Measurements from ENCODE around the gene CCDC88B. TPM values are rescaled to one million over a fixed set of nuclear protein-coding genes. Genes with fewer than 3 reads are reported as not detected.

Gene CCDC88B
- total RNA-seq, 2 donors from 2014 or later, result 14.2 to 15.2 TPM

DNA sequence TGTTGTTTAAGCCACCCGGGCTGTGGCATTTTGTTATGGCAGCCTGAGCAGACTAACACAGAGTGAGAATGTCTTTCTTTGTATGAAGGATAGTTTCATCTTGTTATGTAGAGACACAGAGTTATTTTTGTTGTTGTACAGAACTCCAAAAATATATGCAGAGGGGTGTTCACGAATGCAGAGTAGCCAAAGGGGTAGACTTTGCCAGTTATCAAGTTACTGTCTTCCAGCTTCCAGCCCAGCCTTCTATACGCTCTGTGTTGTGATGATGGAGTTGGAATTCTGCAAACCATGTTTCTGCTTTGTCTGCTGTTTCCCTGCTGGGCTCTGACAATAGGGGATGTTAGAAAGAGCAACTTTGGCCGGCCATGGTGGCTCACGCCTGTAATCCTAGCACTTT is 63.1 kb downstream of the CCDC88B start:
- H3K4me1 Mint-ChIP-seq, result peaks cover 8% of the 10 kb centered on the region
- Histone ChIP-seq H3K4me3 (ENCODE audit: low read length) (no peak overlapping the region), H3K9ac (ENCODE audit: extremely low read depth, low read length, poor library complexity, severe bottlenecking) (no peak overlapping the region), H3K27ac (ENCODE audit: low read depth, low read length) (no peak overlapping the region), H3K9me3 (ENCODE audit: control insufficient read depth, low read length) (no peaks in the 10 kb centered on the region), H3K27me3 (ENCODE audit: control insufficient read depth, insufficient read depth, low read length, poor library complexity, severe bottlenecking) (no peaks in the 10 kb centered on the region), H3K36me3 (ENCODE audit: control insufficient read depth, insufficient read depth, low read length) (no peaks in the 10 kb centered on the region), H3K4me1 (ENCODE audit: control insufficient read depth, insufficient read depth, low read length) (no peaks in the 10 kb centered on the region)
- no peak for TF ChIP-seq CTCF (conservative IDR thresholded peaks at IDR 0.05)
- H3K27ac Mint-ChIP-seq, result no peak overlapping the region
- H3K4me3 Mint-ChIP-seq, result no peak overlapping the region
- no peaks in the 10 kb centered on the region for H3K36me3 Mint-ChIP-seq (ENCODE audit: low read depth)
- H3K9me3 Mint-ChIP-seq, result peaks cover 9% of the 10 kb centered on the region
- WGBS, 2 experiments (ENCODE audit: insufficient coverage in 1 of 2, insufficient read length in 1 of 2), result 86 to 94% methylated on average over 2 to 5 of the region's 5 CpGs
- H3K27me3 Mint-ChIP-seq (ENCODE audit: insufficient read depth), result peaks cover 3% of the 10 kb centered on the region
- DNase-seq, result no peak

DNA sequence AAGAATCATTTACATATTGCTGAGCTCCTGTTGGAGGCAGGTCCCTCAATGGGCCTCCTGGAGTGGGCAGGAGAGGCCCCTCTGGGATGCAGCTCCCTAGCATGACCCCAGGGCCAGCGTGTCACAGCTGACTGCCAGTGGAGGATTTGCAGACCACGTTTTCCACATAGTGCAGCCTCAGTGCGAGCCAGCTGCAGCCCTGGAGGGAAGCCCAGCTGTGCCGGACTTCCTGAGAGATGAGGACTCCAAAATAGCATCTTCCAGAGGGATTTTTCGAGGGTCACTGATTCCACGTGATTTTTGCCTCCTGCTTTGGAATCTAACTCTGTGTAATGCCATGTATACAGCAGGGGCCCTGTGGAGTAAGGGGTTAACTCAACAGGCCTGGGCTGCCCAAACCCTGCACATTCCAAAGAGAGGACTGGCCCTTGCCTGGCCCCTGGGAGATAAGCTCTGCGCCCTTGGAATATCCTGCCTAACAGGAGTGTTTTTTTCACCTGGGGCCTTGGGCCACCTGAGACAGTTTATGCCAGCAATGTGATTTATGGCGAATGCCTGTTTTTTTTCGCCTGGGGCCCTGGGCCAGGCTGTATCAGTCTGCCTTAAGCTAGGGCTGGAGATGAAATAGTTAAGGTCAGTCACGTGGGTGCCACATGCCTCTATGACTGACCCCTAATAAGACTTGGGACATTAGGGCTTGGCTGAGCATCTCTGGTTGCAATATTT is 66.4 kb downstream of the CCDC88B start:
- no peaks in the 10 kb centered on the region for H3K9me3 ChIP-seq (ENCODE audit: control insufficient read depth, low read length)
- peaks cover 9% of the 10 kb centered on the region for H3K9me3 Mint-ChIP-seq
- no peak for TF ChIP-seq CTCF (conservative IDR thresholded peaks at IDR 0.05)
- H3K27ac Mint-ChIP-seq, result no peak overlapping the region
- H3K27ac ChIP-seq (ENCODE audit: low read depth, low read length), result peak overlapping the region; percentile 32
- no peak overlapping the region for H3K4me3 ChIP-seq (ENCODE audit: low read length)
- peaks cover 8% of the 10 kb centered on the region for H3K4me1 Mint-ChIP-seq
- no peaks in the 10 kb centered on the region for H3K27me3 ChIP-seq (ENCODE audit: control insufficient read depth, insufficient read depth, low read length, poor library complexity, severe bottlenecking)
- WGBS, 2 experiments (ENCODE audit: insufficient coverage in 1 of 2, insufficient read length in 1 of 2), result 71 to 80% methylated on average over 7 to 10 of the region's 10 CpGs
- no peak overlapping the region for H3K4me3 Mint-ChIP-seq
- H3K27me3 Mint-ChIP-seq (ENCODE audit: insufficient read depth), result peaks cover 3% of the 10 kb centered on the region
- no peak for DNase-seq
- no peaks in the 10 kb centered on the region for H3K36me3 ChIP-seq (ENCODE audit: control insufficient read depth, insufficient read depth, low read length)
- no peaks in the 10 kb centered on the region for H3K4me1 ChIP-seq (ENCODE audit: control insufficient read depth, insufficient read depth, low read length)
- H3K9ac ChIP-seq (ENCODE audit: extremely low read depth, low read length, poor library complexity, severe bottlenecking), result no peak overlapping the region
- H3K36me3 Mint-ChIP-seq (ENCODE audit: low read depth), result no peaks in the 10 kb centered on the region

Small RNA genes within 50 kb of the gene (microRNA-seq; reads per million reads assigned to microRNA genes)
- gene MIR1237 (ENCODE audit: borderline microRNAs expressed), result not detected
- gene MIR7155 (ENCODE audit: borderline microRNAs expressed), result not detected

Other genes starting within 250 kb of the CCDC88B start
- 10 to 100 TPM; 23.0 to 41.9 TPM for gene MACROD1, start 174.1 kb upstream of the CCDC88B start, total RNA-seq
- gene STIP1, start 154.0 kb upstream of the CCDC88B start, total RNA-seq, result 100 to 1,000 TPM; 230 to 257 TPM
- gene FERMT3, start 133.5 kb upstream of the CCDC88B start, total RNA-seq, result 1 to 10 TPM; 4.2 to 5.3 TPM
- 10 to 100 TPM; 45.6 to 60.4 TPM for gene TRPT1, start 114.0 kb upstream of the CCDC88B start, total RNA-seq
- 10 to 100 TPM; 54.4 to 55.9 TPM for gene NUDT22, start 113.9 kb upstream of the CCDC88B start, total RNA-seq
- 10 to 100 TPM; 20.3 to 22.9 TPM for gene DNAJC4, start 109.7 kb upstream of the CCDC88B start, total RNA-seq
- 10 to 100 TPM; 58.9 to 78.4 TPM for gene VEGFB, start 105.6 kb upstream of the CCDC88B start, total RNA-seq
- 10 to 100 TPM; 44.6 to 53.7 TPM for gene FKBP2, start 99.1 kb upstream of the CCDC88B start, total RNA-seq
- gene PPP1R14B, start 93.3 kb upstream of the CCDC88B start, total RNA-seq, result 100 to 1,000 TPM; 228 to 265 TPM
- 10 to 100 TPM; 75.0 to 83.2 TPM for gene PLCB3, start 88.7 kb upstream of the CCDC88B start, total RNA-seq
- 10 to 100 TPM; 42.3 to 48.2 TPM for gene BAD, start 55.5 kb upstream of the CCDC88B start, total RNA-seq
- gene GPR137, start 54.4 kb upstream of the CCDC88B start, total RNA-seq, result 10 to 100 TPM; 57.7 to 58.4 TPM
- not detected for gene KCNK4, start 48.9 kb upstream of the CCDC88B start, total RNA-seq
- not detected for gene CATSPERZ, start 39.8 kb upstream of the CCDC88B start, total RNA-seq
- 10 to 100 TPM; 22.8 to 34.5 TPM for gene ESRRA, start 34.7 kb upstream of the CCDC88B start, total RNA-seq
- gene TRMT112, start 22.6 kb upstream of the CCDC88B start, total RNA-seq, result 100 to 1,000 TPM; 265 to 352 TPM
- 100 to 1,000 TPM; 235 to 289 TPM for gene PRDX5, start 22.1 kb upstream of the CCDC88B start, total RNA-seq
- 10 to 100 TPM; 13.5 to 14.5 TPM for gene RPS6KA4, start 19.0 kb downstream of the CCDC88B start, total RNA-seq
- gene SLC22A11, start 215.7 kb downstream of the CCDC88B start, total RNA-seq, result not detected

Data from endodermal cell (in vitro differentiated cells).